Retinal pigment epithelial cell (primary cell): Measurements from ENCODE around the gene RGS6.

Experiments used
- DNase-seq: peaks from one replicate; pipeline ENCODE4 v3.0.0-alpha.2; 2010; ENCODE audit warnings: low read depth
- H3K4me3 ChIP-seq: 2 replicates; pipeline ENCODE4 v1.5.1; 2011; ENCODE audit warnings: mild to moderate bottlenecking, low read length, control low read depth, moderate library complexity
- TF ChIP-seq, protein P1 (sequence below): conservative IDR thresholded peaks from 2 replicates; pipeline ENCODE4 v1.5.1; 2011; ENCODE audit warnings: low read depth, low read length, control low read depth, inconsistent platforms

RGS6 gene

DNA sequence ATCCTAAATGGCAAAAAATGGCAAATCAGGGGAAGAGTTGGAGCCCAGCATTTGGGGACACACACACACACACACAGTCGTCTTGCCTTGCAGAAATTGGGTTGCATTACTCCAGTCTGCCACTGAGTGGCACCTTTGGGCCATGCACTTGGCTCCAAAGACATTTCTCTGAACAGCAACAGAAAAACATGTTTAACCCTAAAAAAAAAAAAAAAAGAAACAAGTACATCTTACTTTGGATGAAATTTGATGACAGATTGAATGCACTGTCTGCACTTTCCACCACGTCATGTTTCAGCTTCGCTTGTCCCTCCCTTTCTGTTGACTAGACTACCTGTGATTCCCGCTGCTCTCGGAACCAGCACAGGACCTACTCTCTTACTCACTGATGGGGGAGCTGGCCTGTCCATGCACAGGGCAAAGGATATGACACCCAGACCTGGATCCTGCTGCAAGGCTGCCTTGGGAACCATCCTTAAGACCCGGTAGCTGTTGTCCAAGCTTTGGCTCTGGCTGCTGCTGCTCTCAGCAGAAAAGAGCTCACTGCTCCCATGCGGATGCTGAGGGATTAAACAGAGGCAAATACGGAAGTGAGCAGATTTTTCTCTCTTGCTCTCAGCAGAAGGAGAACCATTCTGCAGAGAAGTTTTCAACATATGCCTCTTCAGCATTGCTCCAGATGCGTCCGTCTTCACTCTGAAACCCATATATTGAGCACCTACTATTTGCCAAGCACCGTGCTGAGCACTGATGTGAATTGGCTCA lies 584.9 kb downstream of the RGS6 start:
- TF ChIP-seq, protein P1, sequence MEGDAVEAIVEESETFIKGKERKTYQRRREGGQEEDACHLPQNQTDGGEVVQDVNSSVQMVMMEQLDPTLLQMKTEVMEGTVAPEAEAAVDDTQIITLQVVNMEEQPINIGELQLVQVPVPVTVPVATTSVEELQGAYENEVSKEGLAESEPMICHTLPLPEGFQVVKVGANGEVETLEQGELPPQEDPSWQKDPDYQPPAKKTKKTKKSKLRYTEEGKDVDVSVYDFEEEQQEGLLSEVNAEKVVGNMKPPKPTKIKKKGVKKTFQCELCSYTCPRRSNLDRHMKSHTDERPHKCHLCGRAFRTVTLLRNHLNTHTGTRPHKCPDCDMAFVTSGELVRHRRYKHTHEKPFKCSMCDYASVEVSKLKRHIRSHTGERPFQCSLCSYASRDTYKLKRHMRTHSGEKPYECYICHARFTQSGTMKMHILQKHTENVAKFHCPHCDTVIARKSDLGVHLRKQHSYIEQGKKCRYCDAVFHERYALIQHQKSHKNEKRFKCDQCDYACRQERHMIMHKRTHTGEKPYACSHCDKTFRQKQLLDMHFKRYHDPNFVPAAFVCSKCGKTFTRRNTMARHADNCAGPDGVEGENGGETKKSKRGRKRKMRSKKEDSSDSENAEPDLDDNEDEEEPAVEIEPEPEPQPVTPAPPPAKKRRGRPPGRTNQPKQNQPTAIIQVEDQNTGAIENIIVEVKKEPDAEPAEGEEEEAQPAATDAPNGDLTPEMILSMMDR = peak; percentile 91
- peak; percentile 25 for DNase-seq
- H3K4me3 ChIP-seq = no peak overlapping the region

DNA sequence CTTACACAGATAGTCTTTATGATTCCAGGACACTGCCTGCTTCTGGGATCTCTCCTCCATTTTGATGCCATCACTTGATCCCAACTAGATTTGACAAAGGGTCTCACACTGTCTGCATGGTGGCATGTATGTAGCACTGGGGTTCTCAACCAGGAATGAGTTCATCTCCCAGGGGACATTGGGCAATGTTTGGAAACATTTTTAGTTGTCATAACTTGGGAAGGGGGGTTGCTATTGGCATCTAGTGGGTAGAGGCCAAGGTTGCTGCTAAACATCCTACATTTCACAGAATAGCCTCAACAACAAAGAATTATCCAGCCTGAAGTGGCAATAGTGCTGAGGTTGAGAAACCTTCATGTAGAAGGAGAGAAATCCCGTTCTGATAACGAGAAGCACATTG lies 585.5 kb downstream of the RGS6 start:
- TF ChIP-seq, protein P1 = no peak
- no peak overlapping the region for H3K4me3 ChIP-seq
- no peak for DNase-seq

DNA sequence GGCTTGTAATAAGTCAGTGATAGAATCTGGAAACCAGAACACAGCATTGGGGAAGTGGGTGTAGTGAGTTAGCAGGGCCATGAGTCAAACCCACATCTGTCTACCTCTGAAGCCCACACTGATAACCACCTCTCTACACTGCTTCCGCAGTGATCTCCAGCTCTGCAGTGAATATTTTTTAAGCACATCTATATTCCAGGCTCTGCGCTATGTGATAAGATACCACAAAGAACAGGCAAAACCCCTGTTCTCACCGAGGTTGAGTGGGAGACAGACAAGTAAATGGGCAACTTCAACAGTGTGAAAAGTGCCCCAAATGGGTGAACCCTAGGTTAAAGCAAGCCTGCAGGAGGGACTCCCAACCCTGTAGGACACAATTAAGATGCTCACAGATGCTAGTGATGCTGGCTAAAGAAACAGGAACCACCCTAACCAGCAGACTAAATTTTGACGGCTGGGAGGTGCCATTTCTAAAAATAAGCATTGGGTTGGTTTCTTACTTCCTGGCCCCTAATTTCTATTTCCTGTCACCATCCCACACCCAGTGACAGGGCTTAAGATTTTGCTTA lies 586.7 kb downstream of the RGS6 start:
- H3K4me3 ChIP-seq = no peak overlapping the region
- DNase-seq = no peak
- TF ChIP-seq, protein P1 = no peak

DNA sequence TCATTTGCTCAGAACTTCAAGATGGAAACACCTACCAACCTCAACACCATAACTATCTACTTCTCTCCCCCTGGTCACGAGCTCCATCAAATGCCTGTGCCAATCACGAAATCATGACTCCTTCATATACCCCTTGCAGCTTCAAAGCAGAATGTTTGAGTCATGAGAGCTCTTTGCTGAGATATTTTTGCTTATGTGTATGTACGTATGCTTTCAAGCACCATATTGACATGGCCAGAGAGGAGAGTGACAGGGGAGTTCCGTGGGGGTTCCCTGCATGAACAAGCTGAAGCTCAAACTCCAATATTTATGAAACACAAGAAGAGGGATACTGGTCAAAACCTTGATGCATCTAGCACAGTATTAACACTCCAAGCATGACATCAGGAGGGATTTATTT lies 587.3 kb downstream of the RGS6 start:
- no peak overlapping the region for H3K4me3 ChIP-seq
- DNase-seq = no peak
- TF ChIP-seq, protein P1 = no peak

DNA sequence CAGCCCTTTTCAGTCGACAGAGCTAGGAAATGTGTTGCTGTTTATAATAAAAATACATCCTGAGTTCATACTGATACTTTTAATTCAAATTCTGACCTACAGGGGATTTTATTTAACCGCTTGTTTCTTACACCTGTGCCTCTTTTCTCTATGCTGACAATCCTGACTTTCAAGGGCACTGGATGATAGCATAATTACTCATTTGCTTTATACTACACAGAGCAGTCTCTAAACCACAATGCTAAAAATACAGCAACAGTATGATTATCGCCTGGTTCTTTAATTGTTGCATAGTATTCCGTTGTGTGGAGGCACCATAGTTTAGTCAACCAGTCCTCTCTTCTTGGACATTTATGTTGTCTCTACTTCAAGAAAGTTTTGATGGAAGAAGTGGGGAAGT lies 588.8 kb downstream of the RGS6 start:
- H3K4me3 ChIP-seq = no peak overlapping the region
- DNase-seq = no peak
- TF ChIP-seq, protein P1 = no peak

DNA sequence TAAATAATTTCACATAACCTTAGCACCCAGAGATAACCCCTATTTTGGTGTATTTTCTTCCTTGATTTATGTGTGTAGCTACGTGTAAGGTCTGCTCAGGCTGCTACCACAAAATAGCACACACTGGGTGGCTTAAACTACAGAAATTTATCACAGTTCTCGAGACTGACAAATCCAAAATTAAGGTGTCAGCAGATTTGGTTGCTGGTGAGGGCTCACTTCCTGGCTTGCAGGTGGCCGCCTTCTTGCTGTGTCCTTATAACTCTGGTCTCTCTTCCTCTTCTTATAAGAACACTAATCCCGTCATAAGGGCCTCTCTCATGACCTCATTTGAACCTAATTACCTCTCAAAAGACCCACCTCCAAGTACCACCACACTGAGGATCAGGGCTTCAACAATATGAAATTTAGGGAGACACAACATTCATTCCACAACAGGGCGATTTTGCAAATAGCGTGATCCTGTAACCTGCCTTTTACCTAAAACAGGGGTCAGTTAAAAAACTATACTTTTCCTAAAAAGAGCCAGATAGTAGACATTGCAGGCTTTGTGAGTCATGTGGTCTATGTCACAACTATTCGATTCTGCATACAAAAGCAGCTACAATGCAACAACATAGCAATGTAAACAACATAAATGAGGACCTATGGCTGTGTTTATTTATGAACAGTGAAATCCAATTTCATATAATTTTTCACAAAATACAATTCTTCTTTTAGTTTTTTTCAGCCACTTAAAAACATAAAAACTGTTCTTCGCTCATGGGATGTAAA lies 589.9 kb downstream of the RGS6 start:
- DNase-seq = no peak
- H3K4me3 ChIP-seq = no peak overlapping the region

More for the DNA sequence above, 589.9 kb downstream of the RGS6 start:
- TF ChIP-seq, protein P1 = no peak
